Suprapubic skin (tissue), 3 donors: ENCODE data around the gene GCC2.

Source experiments
- CTCF ChIP-seq, 2 donors: fragments of 200-600 bp in 1 of 2; fragments of 450-650 bp in 1 of 2; sonication (generic) in 1 of 2; IDR thresholded peaks; one replicate each; pipeline ENCODE4 v1.5.1; 2016 to 2019; ENCODE audit warnings: antibody characterized with exemption in 2 of 2, mild to moderate bottlenecking in 1 of 2, moderate library complexity in 1 of 2
- POLR2A ChIP-seq, 2 donors: fragments of 450-650 bp; IDR thresholded peaks; one replicate each; pipeline ENCODE4 v1.6.1; 2017; ENCODE audit warnings: antibody characterized with exemption in 2 of 2, mild to moderate bottlenecking in 2 of 2, moderate library complexity in 2 of 2

- TF ChIP-seq CTCF (IDR thresholded peaks at IDR 0.05) (no peak), POLR2A (IDR thresholded peaks at IDR 0.05) (no peak)
Measured at GRCh38 chr2:108547606-108548005, 98.6 kb downstream of the GCC2 start.
